Osteocyte (in vitro differentiated cells): ENCODE data around the gene KRT86. TPM values are rescaled to one million over a fixed set of nuclear protein-coding genes. Genes with fewer than 3 reads are reported as not detected.
"Not testable (repeated sequence)": the region's sequence is repeated elsewhere in the genome, so short reads cannot be mapped to it uniquely, and the experiment has no call there.

Experiments
- DNase-seq: peaks from one replicate; pipeline ENCODE4 v3.0.0; 2021; ENCODE audit warnings: mixed read lengths; ENCODE audit not compliant: unreplicated experiment; ENCODE audit errors: extremely low spot score
- H3K27ac Mint-ChIP-seq: one replicate; pipeline ENCODE4 v1.8.0; 2021; ENCODE audit warnings: mild to moderate bottlenecking, mixed read lengths; ENCODE audit not compliant: unreplicated experiment
- H3K27me3 Mint-ChIP-seq: one replicate; pipeline ENCODE4 v1.8.0; 2021; ENCODE audit warnings: mixed read lengths; ENCODE audit not compliant: unreplicated experiment
- H3K36me3 Mint-ChIP-seq: one replicate; pipeline ENCODE4 v1.8.0; 2021; ENCODE audit warnings: mixed read lengths; ENCODE audit not compliant: unreplicated experiment
- H3K4me1 Mint-ChIP-seq: one replicate; pipeline ENCODE4 v1.8.0; 2021; ENCODE audit warnings: mixed read lengths; ENCODE audit not compliant: unreplicated experiment
- H3K4me3 Mint-ChIP-seq: one replicate; pipeline ENCODE4 v1.8.0; 2021; ENCODE audit warnings: mild to moderate bottlenecking, moderate library complexity, mixed read lengths; ENCODE audit not compliant: unreplicated experiment
- H3K9me3 Mint-ChIP-seq: one replicate; pipeline ENCODE4 v1.8.0; 2021; ENCODE audit warnings: mixed read lengths; ENCODE audit not compliant: unreplicated experiment
- total RNA-seq: library from RNA; stranded (reverse); gene quantifications from 2 replicates; pipeline ENCODE4 v1.2.1, GENCODE V29; 2021
- TF ChIP-seq, protein P1 (sequence below): fragments of 200-600 bp; sonication (generic); IDR thresholded peaks from 2 replicates; pipeline ENCODE4 v1.5.0; 2021; ENCODE audit warnings: antibody characterized with exemption, mild to moderate bottlenecking, moderate library complexity

The KRT86 gene
- total RNA-seq, 1 donor from 2014 or later = 0.24 TPM

DNA sequence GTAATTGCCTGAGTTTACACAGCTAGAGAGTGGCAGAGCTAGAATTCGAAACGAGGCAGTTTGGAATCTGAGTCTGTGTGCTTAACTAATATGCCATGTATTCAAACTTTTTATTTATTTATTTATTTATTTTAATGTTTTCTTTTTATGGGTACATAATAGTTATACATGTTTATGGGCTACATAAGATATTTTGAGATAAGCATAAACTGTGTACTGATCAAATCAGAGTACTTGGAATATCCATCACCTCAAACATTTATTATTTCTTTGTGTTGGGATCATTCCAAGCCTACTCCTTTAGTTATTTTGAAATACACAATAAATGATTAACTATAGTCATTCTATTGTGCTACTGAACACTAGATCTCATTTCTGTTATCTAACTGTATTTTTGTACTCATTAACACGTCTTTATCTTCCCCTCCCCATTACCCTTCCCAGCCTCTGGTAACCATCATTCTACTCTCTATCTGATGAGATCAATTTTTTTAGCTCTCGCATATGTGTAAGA, 24.3 kb downstream of the KRT86 start:
- no peak for DNase-seq
- no peaks in the 10 kb centered on the region for H3K36me3 Mint-ChIP-seq
- no peak overlapping the region for H3K27ac Mint-ChIP-seq
- no peaks in the 10 kb centered on the region for H3K4me1 Mint-ChIP-seq
- no peak overlapping the region for H3K4me3 Mint-ChIP-seq
- no peaks in the 10 kb centered on the region for H3K9me3 Mint-ChIP-seq
- H3K27me3 Mint-ChIP-seq = peaks cover 52% of the 10 kb centered on the region
- TF ChIP-seq, protein P1, sequence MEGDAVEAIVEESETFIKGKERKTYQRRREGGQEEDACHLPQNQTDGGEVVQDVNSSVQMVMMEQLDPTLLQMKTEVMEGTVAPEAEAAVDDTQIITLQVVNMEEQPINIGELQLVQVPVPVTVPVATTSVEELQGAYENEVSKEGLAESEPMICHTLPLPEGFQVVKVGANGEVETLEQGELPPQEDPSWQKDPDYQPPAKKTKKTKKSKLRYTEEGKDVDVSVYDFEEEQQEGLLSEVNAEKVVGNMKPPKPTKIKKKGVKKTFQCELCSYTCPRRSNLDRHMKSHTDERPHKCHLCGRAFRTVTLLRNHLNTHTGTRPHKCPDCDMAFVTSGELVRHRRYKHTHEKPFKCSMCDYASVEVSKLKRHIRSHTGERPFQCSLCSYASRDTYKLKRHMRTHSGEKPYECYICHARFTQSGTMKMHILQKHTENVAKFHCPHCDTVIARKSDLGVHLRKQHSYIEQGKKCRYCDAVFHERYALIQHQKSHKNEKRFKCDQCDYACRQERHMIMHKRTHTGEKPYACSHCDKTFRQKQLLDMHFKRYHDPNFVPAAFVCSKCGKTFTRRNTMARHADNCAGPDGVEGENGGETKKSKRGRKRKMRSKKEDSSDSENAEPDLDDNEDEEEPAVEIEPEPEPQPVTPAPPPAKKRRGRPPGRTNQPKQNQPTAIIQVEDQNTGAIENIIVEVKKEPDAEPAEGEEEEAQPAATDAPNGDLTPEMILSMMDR = no peak

DNA sequence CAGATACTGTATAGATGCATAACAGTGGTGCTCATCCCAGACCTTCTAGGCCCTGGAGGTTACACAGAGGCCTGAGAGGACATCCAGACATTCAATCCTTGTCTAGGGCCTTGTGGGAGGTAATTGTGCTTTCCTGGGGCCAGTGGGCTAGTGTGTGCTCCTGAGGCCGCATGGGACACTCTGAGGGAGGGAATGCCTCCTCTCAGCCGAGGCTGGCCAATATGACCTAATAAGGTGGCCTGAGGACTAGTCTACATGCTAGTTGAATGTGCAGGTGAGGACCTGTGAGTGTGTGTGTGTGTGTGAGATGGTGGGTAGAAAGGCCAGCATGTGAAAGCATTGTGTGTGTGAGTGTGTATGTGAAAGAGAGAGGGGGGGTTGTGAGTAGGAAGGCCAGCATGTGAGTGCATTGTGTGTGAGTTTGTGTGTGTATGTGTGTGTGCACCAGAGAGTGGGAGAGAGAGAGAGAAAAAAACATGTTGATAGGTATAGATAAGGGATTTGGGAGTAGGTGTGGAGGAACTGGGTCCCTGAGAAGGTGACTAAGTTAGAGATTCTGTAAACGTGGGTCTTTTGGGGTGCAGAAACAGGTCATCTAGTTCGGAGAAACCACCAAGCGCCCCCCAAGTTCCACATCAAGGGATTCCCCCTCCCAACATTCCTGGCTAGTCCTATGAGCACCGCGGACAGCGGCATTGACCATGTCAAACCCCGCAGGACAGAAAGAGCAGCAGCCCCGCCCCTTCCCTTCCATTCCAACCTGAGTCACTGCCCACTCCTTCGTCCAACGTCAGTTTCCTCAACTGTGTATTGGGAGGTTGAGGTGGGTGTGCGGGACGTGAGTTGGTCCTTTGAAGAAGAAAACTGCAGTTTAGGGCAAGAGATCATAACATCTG, 26.6 kb downstream of the KRT86 start:
- Mint-ChIP-seq H3K36me3 (no peaks in the 10 kb centered on the region), H3K4me1 (peaks cover 9% of the 10 kb centered on the region), H3K27me3 (peaks cover 36% of the 10 kb centered on the region), H3K27ac (no peak overlapping the region), H3K4me3 (no peak overlapping the region), H3K9me3 (no peaks in the 10 kb centered on the region)
- DNase-seq = no peak
- TF ChIP-seq, protein P1 = no peak

DNA sequence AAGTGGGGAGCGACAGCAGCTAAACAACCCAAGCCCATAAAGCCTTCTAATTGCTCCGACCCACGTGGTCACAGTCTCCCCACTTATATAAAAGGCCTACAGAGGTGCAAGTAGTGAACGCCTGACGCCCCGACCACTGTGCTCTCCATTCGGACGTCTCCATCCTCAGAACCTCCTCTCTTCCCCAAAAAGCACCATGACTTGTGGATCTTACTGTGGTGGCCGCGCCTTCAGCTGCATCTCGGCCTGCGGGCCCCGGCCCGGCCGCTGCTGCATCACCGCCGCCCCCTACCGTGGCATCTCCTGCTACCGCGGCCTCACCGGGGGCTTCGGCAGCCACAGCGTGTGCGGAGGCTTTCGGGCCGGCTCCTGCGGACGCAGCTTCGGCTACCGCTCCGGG, 27.3 kb downstream of the KRT86 start:
- H3K4me3 Mint-ChIP-seq, H3K4me1 Mint-ChIP-seq, H3K9me3 Mint-ChIP-seq, DNase-seq, H3K27ac Mint-ChIP-seq, H3K36me3 Mint-ChIP-seq: not testable (repeated sequence)
- H3K27me3 Mint-ChIP-seq = peaks cover 34% of the 10 kb centered on the region

DNA sequence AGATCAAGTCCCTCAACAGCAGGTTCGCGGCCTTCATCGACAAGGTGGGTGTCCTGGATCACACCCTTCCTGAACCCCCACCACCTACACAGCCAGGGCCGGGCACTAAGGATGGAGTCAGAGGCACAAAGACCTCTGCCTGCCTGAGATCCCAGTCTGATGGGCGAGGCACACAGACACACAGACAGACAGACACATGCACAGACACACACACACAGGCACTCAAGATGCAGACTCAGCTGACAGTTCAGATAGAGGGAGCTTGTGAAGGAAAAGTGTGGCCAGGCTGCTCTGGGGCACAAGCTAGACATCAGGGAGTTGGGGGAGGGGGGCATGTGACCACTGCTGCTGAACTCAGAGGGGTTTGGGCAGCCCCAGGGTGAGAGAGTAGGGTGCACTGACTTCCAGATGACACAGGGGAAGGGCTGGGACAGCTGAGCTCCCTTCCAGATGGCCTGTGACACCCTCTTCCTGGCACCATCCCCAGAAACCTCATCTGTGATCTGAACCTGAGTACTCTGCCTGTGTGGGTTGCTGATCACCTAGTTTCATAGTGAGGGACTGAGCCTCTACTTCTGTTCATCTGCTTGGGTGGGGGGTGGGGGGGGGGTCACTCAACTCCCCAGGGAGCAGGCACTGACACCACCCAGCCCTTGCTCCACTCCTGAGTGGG, 27.9 kb downstream of the KRT86 start:
- H3K27ac Mint-ChIP-seq, H3K4me3 Mint-ChIP-seq, H3K9me3 Mint-ChIP-seq, DNase-seq, H3K4me1 Mint-ChIP-seq, H3K36me3 Mint-ChIP-seq: not testable (repeated sequence)
- peaks cover 28% of the 10 kb centered on the region for H3K27me3 Mint-ChIP-seq

DNA sequence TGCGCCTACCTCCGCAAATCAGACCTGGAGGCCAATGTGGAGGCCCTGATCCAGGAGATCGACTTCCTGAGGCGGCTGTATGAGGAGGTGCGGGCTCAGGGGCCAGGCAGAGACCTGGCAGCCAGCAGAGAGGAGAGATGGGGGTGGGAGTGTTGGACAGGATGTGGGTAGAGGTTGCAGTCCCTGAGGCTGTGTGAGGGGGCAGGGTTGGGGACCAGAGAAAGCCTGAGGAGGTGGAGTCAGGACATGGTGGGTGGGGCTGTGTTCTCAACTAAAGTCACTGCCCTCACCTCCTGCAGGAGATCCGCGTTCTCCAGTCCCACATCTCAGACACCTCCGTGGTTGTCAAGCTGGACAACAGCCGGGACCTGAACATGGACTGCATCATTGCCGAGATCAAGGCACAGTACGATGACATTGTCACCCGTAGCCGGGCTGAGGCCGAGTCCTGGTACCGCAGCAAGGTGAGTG, 30.5 kb downstream of the KRT86 start:
- not testable (repeated sequence) for H3K4me3 Mint-ChIP-seq, H3K9me3 Mint-ChIP-seq, H3K27me3 Mint-ChIP-seq, H3K36me3 Mint-ChIP-seq, H3K27ac Mint-ChIP-seq, DNase-seq
- peaks cover 18% of the 10 kb centered on the region for H3K4me1 Mint-ChIP-seq

DNA sequence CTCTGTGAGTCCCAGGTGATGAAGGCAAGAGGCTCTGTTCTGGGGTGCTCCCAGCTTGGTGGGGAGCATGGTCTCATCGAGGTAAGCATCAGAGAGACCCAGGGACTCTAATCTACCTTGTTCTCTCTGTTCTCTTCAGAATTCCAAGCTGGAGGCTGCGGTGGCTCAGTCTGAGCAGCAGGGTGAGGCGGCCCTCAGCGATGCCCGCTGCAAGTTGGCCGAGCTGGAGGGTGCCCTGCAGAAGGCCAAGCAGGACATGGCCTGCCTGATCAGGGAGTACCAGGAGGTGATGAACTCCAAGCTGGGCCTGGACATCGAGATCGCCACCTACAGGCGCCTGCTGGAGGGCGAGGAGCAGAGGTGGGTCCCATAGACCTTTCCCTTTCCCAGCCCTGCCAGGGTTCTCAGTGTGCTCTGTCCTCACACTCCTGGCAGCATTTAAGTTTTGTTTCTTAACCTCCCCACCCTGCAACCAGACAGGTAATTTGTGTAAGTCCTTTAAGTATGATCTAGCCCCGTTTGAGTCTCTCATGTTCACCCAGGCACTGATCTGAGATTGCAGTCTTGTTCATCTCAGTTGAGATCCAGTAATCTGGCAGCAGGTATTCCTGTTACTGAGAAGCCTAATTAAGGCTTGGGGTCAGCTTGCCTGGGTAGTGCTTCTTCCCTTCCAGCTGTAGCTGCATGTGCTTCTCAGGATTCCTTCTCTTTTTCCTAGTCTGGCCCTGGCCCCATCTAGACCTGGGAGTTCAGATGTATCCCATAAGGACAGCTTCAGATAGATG, 31.7 kb downstream of the KRT86 start:
- TF ChIP-seq, protein P1 = peak; percentile 43
- Mint-ChIP-seq H3K27ac (no peak overlapping the region), H3K4me1 (peaks cover 18% of the 10 kb centered on the region), H3K4me3 (no peak overlapping the region), H3K36me3 (no peaks in the 10 kb centered on the region), H3K9me3 (no peaks in the 10 kb centered on the region), H3K27me3 (peaks cover 3% of the 10 kb centered on the region)
- DNase-seq = no peak
